Measurements from ENCODE around the gene ARL15.

- no peak for TF ChIP-seq YY1 (IDR thresholded peaks at IDR 0.05; ENCODE audit: low read depth)
- no peak for TF ChIP-seq TCF12 (IDR thresholded peaks at IDR 0.05; ENCODE audit: low read depth)
- no peak for TF ChIP-seq RAD21 (IDR thresholded peaks at IDR 0.05; ENCODE audit: low read depth)
- no peak for TF ChIP-seq ZBTB7A (IDR thresholded peaks at IDR 0.05; ENCODE audit: low read depth)
- no peak for TF ChIP-seq EGR1 (IDR thresholded peaks at IDR 0.05)
- TF ChIP-seq TAF1 (IDR thresholded peaks at IDR 0.05; ENCODE audit: low read depth): no peak
- no peak for TF ChIP-seq USF1 (IDR thresholded peaks at IDR 0.05)
- no peak for TF ChIP-seq CREB1 (IDR thresholded peaks at IDR 0.05; ENCODE audit: low read depth)
- no peak for TF ChIP-seq FOXM1 (IDR thresholded peaks at IDR 0.05; ENCODE audit: borderline replicate concordance, low read depth)
- no peak for TF ChIP-seq MAX (IDR thresholded peaks at IDR 0.05)
- TF ChIP-seq EP300 (IDR thresholded peaks at IDR 0.05; ENCODE audit: borderline replicate concordance): no peak
- no peak for TF ChIP-seq NFIC (IDR thresholded peaks at IDR 0.05)
Observed at GRCh38 chr5:54285686-54286085, 24.7 kb downstream of the ARL15 start.

All from Ishikawa (cell line).